Activated naive CD4-positive, alpha-beta T cell treated with anti-CD3 and anti-CD28 coated beads, Interleukin-2, amount 50 U/mL, for 72 hours (primary cell): ENCODE results near the gene TBK1. TPM values are rescaled to one million over a fixed set of nuclear protein-coding genes. Genes with fewer than 3 reads are reported as not detected.
A peak's percentile ranks its signal among the peaks of the same experiment; 100 is the strongest.

Experiments
- ATAC-seq, 2 donors: fragments of 150-1000 bp; cut with Tn5 transposase; 2 replicates each; pipeline ENCODE4 v1.10.0; 2021; ENCODE audit warnings: mild to moderate bottlenecking in 2 of 2, moderate library complexity in 2 of 2
- DNase-seq, 2 donors: peaks; one replicate each; pipeline ENCODE4 v3.0.0; 2021 to 2022; ENCODE audit warnings: low spot score in 2 of 2
- H3K27ac Mint-ChIP-seq, 2 donors: one replicate each; pipeline ENCODE4 v1.8.0; 2022; ENCODE audit warnings: mild to moderate bottlenecking in 2 of 2, mixed read lengths in 2 of 2
- H3K36me3 Mint-ChIP-seq, 2 donors: one replicate each; pipeline ENCODE4 v1.8.0; 2022; ENCODE audit warnings: mixed read lengths in 2 of 2
- H3K9me3 Mint-ChIP-seq, 2 donors: one replicate each; pipeline ENCODE4 v1.8.0; 2022; ENCODE audit warnings: mixed read lengths in 2 of 2
- total RNA-seq, 2 donors: library from RNA; stranded (reverse); gene quantifications; one replicate each; pipeline ENCODE4 v1.2.3, GENCODE V29; 2022

The TBK1 gene
- total RNA-seq, 2 donors from 2014 or later: 21.1 to 47.6 TPM

DNA sequence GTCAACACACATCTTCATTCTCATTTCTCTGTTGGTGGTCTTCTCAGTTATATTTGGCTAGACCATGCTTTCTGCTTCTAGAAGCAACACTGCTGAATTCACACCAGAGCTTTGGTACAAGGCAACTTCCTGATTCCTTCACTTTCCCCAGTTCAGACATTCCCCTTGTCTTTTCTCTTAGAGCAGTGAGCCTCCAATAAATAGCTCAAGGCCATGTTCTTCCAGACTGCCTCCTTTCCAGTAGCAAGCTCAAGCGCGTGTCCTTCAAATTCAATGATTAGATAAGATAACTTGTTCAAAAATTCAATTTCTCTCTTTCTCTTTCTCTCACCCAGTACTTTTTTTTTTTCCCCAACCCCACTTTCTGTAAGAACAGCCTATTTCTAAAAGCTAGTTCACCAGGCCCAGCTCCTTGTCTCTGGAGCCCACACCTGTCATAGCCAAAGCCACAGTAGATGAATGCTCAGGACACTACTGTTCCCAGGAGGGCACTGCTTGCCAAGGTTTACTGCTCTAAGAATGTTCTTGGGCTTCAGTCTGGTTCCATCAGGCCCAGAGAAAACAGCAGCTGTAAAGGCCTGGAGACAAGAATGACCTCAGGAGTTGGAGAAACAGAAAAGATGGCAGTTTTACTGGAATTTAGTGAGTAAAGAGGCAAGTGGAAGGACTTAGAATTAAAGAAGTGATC, 17.7 kb downstream of the TBK1 start:
- Mint-ChIP-seq H3K27ac (peak overlapping the region in 1 of 2 donors; percentile 46), H3K36me3 (peaks cover 26 to 31% of the 10 kb centered on the region in 2 donors), H3K9me3 (no peaks in the 10 kb centered on the region)
- DNase-seq (no peak), ATAC-seq (no peak)

DNA sequence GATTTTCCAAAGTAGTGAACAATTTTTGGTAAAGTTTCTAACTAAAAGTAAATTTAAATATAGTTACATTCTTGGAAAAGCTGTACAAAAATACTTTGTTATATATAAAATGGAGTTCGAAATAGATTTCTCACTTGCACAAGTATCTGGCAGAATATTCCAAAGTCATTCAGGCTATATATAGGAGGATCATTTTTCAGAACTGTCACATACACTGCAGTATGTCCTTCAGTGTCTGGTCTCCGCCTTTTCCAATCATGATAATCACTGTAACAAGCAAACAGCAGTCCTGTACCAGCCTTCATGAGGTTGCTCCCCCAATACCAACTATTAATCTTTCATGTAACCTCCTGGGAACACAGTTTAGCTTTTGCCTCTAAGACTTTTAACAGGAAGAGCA, 18.6 kb downstream of the TBK1 start:
- Mint-ChIP-seq H3K27ac (no peak overlapping the region), H3K36me3 (peaks cover 31 to 37% of the 10 kb centered on the region in 2 donors), H3K9me3 (no peaks in the 10 kb centered on the region)
- ATAC-seq: no peak
- no peak for DNase-seq

DNA sequence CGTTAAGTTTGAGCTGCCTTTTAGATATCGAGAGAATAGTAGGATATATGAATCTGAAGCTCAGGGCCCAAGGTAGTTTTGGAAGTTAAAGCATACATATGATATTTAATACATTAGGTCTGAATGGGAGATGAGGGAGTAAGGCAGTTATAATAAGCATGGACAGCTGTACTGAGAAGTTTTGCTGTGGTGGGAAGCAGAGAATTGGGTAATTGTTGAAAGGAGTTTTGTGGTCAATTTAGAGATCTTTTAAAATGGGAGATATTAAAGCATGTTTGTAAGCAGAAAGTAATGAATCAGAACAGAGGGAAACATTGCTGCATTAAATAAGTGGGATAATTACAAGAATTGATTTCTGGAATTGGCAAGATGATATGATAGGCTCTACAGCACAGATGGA, 21.3 kb downstream of the TBK1 start:
- no peak for DNase-seq
- H3K9me3 Mint-ChIP-seq: peaks cover 0 to 6% of the 10 kb centered on the region in 2 donors
- H3K36me3 Mint-ChIP-seq: peaks cover 44 to 58% of the 10 kb centered on the region in 2 donors
- peak overlapping the region in 1 of 2 donors; percentile 7 for H3K27ac Mint-ChIP-seq
- no peak for ATAC-seq

DNA sequence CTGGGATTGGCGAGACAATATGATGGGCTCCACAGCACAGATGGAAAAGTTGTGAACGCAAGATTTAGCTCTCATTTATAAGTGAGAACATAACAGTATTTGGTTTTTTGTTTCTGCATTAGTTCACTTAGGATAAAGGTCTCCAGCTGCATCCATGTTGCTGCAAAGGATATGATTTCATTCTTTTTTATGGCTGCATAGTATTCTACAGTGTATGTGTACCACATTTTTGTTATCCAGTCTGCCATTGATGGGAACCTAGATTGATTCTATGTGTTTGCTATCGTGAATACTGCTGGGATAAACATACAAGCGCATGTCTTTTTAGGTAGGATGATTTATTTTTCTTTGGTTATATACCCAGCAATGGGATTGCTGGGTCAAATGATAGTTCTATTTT, 23.6 kb downstream of the TBK1 start:
- H3K36me3 Mint-ChIP-seq: peaks cover 34 to 50% of the 10 kb centered on the region in 2 donors
- peaks cover 0 to 6% of the 10 kb centered on the region in 2 donors for H3K9me3 Mint-ChIP-seq

DNA sequence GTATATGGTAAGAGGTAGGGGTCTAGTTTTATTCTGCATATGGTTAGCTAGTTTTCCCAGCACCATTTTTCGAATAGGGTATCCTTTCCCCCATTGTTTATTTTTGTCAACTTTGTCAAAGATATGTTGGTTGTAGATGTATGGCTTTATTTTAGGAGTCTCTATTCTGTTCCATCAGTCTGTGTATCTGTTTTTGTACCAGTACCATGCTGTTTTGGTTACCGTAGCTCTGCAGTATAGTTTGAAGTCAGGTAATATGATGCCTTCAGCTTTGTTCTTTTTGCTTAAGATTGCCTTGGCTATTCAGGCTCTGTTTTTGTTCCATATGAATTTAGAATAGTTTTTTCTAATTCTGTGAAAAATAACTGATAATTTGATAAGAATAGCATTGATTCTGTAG, 24.9 kb downstream of the TBK1 start:
- Mint-ChIP-seq H3K9me3 (peaks cover 0 to 6% of the 10 kb centered on the region in 2 donors), H3K36me3 (peaks cover 30 to 50% of the 10 kb centered on the region in 2 donors), H3K27ac (no peak overlapping the region)
- DNase-seq (no peak), ATAC-seq (no peak)

More for the DNA sequence above, 23.6 kb downstream of the TBK1 start:
- ATAC-seq (no peak), DNase-seq (no peak)
- no peak overlapping the region for H3K27ac Mint-ChIP-seq

DNA sequence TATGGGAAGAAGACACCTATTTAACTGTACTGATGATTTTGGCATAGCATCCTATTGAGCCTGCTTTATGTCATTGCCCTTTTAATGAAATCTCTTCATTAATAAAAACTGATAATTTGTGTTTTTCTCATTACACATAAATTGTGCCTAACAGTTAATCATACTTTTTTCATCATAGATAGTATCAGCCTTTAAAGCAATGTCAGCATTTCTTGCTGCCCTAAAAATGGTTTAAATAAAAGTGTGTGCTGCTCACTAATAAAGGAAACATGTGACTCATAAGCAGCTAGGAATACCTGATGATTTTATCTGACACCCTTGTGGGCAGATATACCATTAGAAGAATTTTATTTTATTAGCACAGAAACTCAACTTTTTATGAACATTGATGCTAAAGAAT, 26.7 kb downstream of the TBK1 start:
- Mint-ChIP-seq H3K27ac (no peak overlapping the region), H3K9me3 (peaks cover 0 to 6% of the 10 kb centered on the region in 2 donors), H3K36me3 (peaks cover 21 to 38% of the 10 kb centered on the region in 2 donors)
- ATAC-seq (no peak), DNase-seq (no peak)

DNA sequence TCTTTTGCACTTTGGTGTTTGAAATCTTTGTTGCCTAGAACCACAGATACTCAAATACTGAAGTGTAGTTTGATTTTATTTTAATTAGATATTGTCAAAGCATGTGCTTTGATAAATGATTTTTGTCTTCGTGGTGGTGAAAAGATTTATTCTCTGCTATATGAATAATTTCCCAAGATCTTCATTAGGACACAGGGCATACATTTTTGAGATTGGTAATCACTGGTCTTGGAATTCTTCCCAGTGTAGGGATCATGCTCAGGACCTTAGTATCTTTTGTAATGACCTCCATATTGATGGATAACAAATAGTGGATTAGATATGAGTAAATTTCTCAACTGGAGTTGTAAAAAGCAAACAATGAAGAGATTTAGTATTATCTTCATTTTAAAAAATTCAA, 28.2 kb downstream of the TBK1 start:
- H3K27ac Mint-ChIP-seq: no peak overlapping the region
- no peak for DNase-seq
- H3K9me3 Mint-ChIP-seq: peaks cover 0 to 6% of the 10 kb centered on the region in 2 donors
- H3K36me3 Mint-ChIP-seq: peaks cover 17 to 24% of the 10 kb centered on the region in 2 donors
- ATAC-seq: no peak

DNA sequence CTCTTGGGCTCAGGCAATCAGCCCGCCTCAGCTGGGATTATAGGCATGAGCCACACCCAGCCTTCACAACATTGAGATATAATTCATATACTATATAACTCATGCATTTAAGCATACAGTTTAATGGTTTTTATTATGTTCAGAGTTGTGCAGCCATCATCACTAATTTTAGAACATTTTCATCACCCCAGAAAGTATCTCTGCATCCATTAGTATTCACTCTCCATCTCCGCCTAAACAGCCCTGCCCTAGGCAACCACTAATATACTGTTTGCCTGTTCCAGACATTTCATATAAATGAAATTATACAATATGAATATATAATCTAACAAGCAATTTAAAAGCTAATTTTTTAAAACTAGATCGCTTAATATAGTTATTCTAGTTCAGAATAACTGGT, 34.7 kb downstream of the TBK1 start:
- ATAC-seq: no peak
- Mint-ChIP-seq H3K27ac (no peak overlapping the region), H3K9me3 (no peaks in the 10 kb centered on the region), H3K36me3 (peaks cover 3 to 12% of the 10 kb centered on the region in 2 donors)
- DNase-seq: no peak

DNA sequence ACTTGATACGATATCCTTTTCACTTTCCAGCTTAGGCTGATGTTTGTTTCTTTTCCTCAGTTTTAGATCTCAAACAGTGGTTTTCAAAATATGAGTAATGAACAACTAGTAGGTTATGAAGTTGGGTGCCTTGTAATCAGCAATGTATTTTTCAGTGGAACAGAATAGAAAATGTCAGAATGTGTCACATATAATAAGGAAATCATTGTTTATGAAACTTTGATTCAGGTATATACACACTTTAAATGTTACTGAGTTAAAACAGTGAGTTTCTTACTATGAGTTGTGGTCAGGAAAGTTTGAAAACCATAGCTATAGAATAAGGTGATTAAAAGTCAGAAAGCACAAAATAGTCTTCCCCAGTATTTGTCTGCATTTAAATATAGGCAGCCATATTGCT, 39.8 kb downstream of the TBK1 start:
- peak in 1 of 2 donors; percentile 92 for ATAC-seq
- H3K36me3 Mint-ChIP-seq: peaks cover 5 to 19% of the 10 kb centered on the region in 2 donors
- no peak for DNase-seq
- H3K9me3 Mint-ChIP-seq: no peaks in the 10 kb centered on the region
- peak overlapping the region in 1 of 2 donors; percentile 85 for H3K27ac Mint-ChIP-seq

DNA sequence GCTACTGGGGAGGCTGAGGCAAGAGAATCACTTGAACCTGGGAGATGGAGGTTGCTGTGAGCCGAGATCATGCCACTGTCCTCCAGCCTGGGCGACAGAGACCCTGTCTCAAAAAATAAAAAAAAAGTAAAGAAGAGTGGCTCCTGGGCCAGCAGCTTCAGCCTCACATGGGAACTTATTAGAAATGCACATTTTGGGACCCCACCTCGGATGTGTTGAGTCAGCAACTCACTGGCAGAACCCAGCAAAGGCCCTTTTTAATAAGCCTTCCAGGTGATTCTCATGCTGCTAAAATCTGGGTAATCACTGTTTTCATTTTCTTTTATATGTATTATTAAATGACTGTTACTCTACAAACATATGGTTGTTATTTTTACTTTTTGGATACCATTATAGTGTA, 41.6 kb downstream of the TBK1 start:
- H3K9me3 Mint-ChIP-seq: no peaks in the 10 kb centered on the region
- H3K36me3 Mint-ChIP-seq: peaks cover 9 to 24% of the 10 kb centered on the region in 2 donors
- no peak for DNase-seq
- ATAC-seq: no peak
- no peak overlapping the region for H3K27ac Mint-ChIP-seq

DNA sequence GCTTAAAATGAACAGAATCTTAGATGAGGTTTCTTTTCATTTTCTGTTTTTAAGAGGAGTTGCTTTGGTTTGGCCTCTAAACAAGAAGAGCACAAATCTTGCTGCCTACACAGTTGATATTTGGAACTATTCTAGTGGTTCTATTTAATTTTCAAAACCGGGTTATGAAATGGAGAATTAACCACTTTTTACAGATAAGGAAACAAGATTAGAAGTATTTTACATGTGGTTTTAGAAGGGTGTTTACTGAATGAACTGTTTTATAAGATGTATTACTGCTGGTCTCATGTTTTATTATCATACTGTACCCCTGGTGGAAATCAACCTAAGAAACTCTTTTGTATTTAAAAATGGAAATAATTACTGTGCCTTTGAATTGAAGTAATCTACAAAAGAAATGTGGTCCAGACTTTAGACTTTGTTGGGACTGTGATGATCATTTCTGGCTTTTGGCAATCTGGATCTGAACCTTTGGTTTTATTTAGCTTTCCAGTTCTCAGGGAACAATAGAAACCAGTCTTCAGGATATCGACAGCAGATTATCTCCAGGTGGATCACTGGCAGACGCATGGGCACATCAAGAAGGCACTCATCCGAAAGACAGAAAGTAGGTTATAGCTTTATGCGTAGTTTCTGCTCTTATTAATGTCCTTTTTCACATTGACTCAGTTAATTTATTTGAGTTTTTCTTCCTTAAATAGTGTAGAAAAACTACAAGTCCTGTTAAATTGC, 43.2 kb downstream of the TBK1 start:
- Mint-ChIP-seq H3K27ac (no peak overlapping the region), H3K9me3 (no peaks in the 10 kb centered on the region), H3K36me3 (peaks cover 12 to 16% of the 10 kb centered on the region in 2 donors)
- DNase-seq (no peak), ATAC-seq (no peak)

DNA sequence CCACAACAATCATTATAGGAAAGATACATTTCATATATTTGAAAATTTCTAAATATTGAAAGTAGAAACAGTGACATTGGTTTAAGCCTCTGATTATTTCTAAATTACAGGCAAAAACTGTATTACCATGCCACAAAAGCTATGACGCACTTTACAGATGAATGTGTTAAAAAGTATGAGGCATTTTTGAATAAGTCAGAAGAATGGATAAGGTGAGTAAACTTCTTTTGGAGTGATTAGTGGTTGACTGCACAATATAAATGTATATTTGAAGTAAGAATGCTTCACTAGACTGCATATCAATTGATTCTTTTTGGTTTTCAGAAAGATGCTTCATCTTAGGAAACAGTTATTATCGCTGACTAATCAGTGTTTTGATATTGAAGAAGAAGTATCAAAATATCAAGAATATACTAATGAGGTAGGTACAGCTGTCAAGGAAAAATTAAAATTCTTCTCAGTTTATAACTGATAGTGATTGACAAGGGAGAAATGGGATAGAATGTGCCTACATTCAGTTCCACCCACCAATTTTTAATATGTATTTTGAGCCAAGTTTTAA, 45.0 kb downstream of the TBK1 start:
- Mint-ChIP-seq H3K36me3 (peaks cover 13 to 20% of the 10 kb centered on the region in 2 donors), H3K27ac (peak overlapping the region in 1 of 2 donors; percentile 44), H3K9me3 (no peaks in the 10 kb centered on the region)
- ATAC-seq: peak in 1 of 2 donors; percentile 50
- no peak for DNase-seq

DNA sequence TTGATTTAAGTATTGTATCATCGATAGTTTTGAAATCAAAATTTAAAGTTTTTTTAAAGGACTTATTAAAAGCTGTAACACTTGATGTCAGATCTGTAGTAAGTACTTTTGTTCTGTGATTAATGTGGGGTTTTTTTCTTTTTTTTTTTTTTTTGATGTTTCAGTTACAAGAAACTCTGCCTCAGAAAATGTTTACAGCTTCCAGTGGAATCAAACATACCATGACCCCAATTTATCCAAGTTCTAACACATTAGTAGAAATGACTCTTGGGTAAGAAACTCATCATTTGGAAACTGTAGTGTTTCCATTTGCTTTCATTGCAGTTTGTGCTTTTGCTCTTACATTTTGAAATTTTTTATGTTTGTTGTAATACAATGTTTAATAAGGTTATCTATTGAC, 45.6 kb downstream of the TBK1 start:
- Mint-ChIP-seq H3K9me3 (no peaks in the 10 kb centered on the region), H3K27ac (peak overlapping the region in 1 of 2 donors; percentile 77), H3K36me3 (peaks cover 13 to 20% of the 10 kb centered on the region in 2 donors)
- DNase-seq (no peak), ATAC-seq (peak in 1 of 2 donors; percentile 83)

DNA sequence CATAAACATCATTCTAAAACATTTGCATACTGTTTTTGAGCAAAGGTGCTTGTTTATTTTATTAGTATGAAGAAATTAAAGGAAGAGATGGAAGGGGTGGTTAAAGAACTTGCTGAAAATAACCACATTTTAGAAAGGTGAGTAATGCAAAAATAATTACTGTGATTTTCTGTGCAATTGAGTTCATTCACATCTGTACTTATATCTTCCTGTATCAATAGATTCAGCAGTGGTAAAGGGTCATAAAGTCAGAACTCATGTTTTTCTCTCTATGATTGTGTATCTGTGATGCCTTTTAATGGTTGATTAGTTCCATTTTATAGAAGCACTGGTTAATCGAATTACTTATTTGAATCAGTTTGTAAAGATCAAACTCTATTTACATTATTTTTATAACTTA, 46.0 kb downstream of the TBK1 start:
- no peak for DNase-seq
- Mint-ChIP-seq H3K36me3 (peaks cover 13 to 20% of the 10 kb centered on the region in 2 donors), H3K27ac (peak overlapping the region in 1 of 2 donors; percentile 77), H3K9me3 (no peaks in the 10 kb centered on the region)
- ATAC-seq: peak in 1 of 2 donors; percentile 56

DNA sequence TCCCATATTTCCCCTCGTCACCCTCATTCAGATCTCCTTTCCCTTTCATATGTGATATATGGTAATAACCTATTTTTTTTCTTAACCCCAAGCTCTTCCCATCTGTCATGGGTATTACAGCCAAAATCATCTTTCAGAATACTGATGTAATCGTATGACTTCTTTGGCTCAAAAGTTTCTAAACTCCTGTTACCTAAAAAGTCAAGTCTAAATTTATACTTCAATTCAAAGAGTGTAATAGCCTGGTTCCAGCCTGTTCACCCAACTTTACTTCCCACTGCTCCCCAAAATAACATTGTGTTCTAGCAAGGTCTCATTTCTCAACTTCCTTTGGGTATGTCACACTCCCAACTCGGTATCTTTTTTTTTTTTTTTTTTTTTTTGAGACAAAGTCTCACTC, 48.5 kb downstream of the TBK1 start:
- no peak for DNase-seq
- Mint-ChIP-seq H3K36me3 (peaks cover 13 to 14% of the 10 kb centered on the region in 2 donors), H3K9me3 (no peaks in the 10 kb centered on the region), H3K27ac (peak overlapping the region in 1 of 2 donors; percentile 38)
- ATAC-seq: no peak

DNA sequence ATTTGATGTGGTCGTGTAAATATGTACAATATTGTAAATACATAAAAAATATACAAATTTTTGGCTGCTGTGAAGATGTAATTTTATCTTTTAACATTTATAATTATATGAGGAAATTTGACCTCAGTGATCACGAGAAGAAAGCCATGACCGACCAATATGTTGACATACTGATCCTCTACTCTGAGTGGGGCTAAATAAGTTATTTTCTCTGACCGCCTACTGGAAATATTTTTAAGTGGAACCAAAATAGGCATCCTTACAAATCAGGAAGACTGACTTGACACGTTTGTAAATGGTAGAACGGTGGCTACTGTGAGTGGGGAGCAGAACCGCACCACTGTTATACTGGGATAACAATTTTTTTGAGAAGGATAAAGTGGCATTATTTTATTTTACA, 49.6 kb downstream of the TBK1 start:
- ATAC-seq (no peak), DNase-seq (no peak)
- Mint-ChIP-seq H3K27ac (no peak overlapping the region), H3K9me3 (no peaks in the 10 kb centered on the region), H3K36me3 (peaks cover 13% of the 10 kb centered on the region in 2 donors)

DNA sequence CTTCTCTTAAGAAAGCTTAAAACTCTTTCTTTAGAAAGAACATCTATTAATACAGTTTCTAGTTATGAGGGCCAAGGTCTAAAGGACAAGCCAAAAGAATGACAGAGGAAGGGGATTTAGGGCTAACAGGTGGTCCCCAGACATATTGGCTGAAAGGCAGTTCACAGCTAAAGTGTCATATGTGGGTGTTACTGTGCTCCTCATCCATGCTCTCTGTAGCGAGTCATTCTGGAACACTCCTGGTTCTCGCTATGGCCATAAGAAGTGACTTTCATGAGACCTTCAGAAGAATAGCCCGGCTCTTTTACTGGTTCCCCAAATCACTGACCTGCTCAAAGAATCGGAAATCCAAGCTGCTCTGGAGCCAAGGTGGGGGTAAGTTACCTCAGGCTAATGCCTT, 55.0 kb downstream of the TBK1 start:
- ATAC-seq: no peak
- Mint-ChIP-seq H3K27ac (no peak overlapping the region), H3K36me3 (no peaks in the 10 kb centered on the region), H3K9me3 (no peaks in the 10 kb centered on the region)
- no peak for DNase-seq
